Gastrocnemius medialis (tissue), 4 donors: ENCODE data around the gene ARSB.

ENCODE experiments used
- CTCF ChIP-seq, 5 experiments: fragments of 450-650 bp in 3 of 5; fragments of 200-600 bp in 2 of 5; sonication (generic) in 2 of 5; IDR thresholded peaks in 4 of 5; conservative IDR thresholded peaks in 1 of 5; 1 replicate in 4 of 5; 2 replicates in 1 of 5; pipeline ENCODE4 v1.5.1; 2016 to 2019; ENCODE audit warnings: antibody characterized with exemption in 5 of 5, mild to moderate bottlenecking in 3 of 5, moderate library complexity in 3 of 5
- POLR2A ChIP-seq, 2 donors: fragments of 450-650 bp; IDR thresholded peaks; one replicate each; pipeline ENCODE4 v1.6.1; 2017; ENCODE audit warnings: antibody characterized with exemption in 2 of 2, mild to moderate bottlenecking in 2 of 2, moderate library complexity in 2 of 2

DNA sequence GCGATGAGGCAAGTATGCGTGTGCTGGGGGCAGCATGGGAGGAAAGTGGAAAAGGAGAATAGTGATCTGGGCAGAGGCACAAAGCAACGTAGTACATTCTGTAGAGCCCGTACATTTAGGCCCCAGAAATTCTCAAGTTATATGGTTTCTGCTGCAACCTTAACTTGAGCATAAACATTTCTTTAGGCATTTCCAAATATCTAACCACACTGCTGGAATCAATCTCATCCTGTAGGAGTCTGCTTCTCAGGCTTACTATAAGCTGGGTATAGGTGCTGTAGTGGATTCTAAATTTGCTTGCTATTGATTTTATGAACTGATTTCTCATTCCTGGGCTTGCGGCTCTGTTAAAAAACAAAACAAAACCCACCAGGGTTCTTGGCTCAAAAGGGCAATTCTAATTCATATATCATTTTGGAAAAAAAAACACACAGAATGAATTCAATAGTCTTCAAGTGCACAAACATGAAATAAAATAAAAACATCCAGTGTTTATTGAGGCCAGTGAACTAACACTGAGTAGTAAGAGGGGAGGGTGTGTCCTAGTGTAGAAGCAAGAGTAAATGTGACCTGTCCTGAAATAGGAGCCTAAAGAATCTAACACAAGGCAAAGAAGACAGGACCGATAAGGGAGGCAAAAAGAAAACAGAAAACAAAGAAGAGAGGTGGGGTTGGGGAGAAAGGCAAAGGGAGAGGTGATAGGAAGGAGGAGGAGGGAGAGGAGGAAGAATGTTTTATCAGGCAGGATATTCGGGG is 191.0 kb downstream of the ARSB start:
- TF ChIP-seq CTCF (IDR thresholded peaks at IDR 0.05 in 4 of 5, conservative IDR thresholded peaks at IDR 0.05 in 1 of 5), result no peak
- TF ChIP-seq POLR2A (IDR thresholded peaks at IDR 0.05), result no peak
